Tibial nerve (tissue), 4 donors: ENCODE measurements around the gene S100A10. TPM values are rescaled to one million over a fixed set of nuclear protein-coding genes. Genes with fewer than 3 reads are reported as not detected.

ENCODE experiments used
- DNase-seq, 2 donors: peaks; one replicate each; pipeline ENCODE4 v3.0.0-alpha.2; 2019; ENCODE audit warnings: low spot score in 2 of 2
- H3K27ac ChIP-seq, 4 donors: fragments of 200-600 bp; sonication (generic) in 3 of 4; one replicate each; pipeline ENCODE4 v1.5.1; 2017 to 2019; ENCODE audit warnings: mild to moderate bottlenecking in 1 of 4
- H3K27me3 ChIP-seq, 2 donors: fragments of 200-600 bp; sonication (generic) in 1 of 2; one replicate each; pipeline versions ENCODE4 v1.5.1 to v1.6.0; 2017 to 2019
- H3K36me3 ChIP-seq, 3 donors: fragments of 200-600 bp; sonication (generic); one replicate each; pipeline ENCODE4 v1.5.1; 2018 to 2019
- H3K4me1 ChIP-seq, 4 donors: fragments of 200-600 bp; sonication (generic) in 3 of 4; one replicate each; pipeline ENCODE4 v1.5.1; 2017 to 2019
- H3K4me3 ChIP-seq, 4 donors: fragments of 200-600 bp; sonication (generic) in 3 of 4; one replicate each; pipeline ENCODE4 v1.5.1; 2017 to 2019; ENCODE audit warnings: mild to moderate bottlenecking in 1 of 4, moderate library complexity in 1 of 4
- H3K9me3 ChIP-seq, 4 donors: fragments of 200-600 bp; sonication (generic) in 3 of 4; one replicate each; pipeline ENCODE4 v1.5.1; 2017 to 2019
- CTCF ChIP-seq, 5 experiments: fragments of 200-600 bp in 3 of 5; fragments of 450-650 bp in 2 of 5; sonication (generic) in 3 of 5; IDR thresholded peaks; one replicate each; pipeline ENCODE4 v1.5.1; 2016 to 2019; ENCODE audit warnings: antibody characterized with exemption in 5 of 5, mild to moderate bottlenecking in 3 of 5, moderate library complexity in 2 of 5
- EP300 ChIP-seq, 2 donors: sonication (generic); formaldehyde crosslinking; IDR thresholded peaks; one replicate each; pipeline ENCODE4 v1.6.1; 2017; ENCODE audit warnings: antibody characterized with exemption in 2 of 2, mild to moderate bottlenecking in 1 of 2
- POLR2A ChIP-seq, 2 donors: fragments of 450-650 bp; IDR thresholded peaks; one replicate each; pipeline ENCODE4 v1.6.1; 2017; ENCODE audit warnings: antibody characterized with exemption in 2 of 2, mild to moderate bottlenecking in 2 of 2, moderate library complexity in 2 of 2
- WGBS, 2 donors: methylation state at CpG; one replicate each; pipeline ENCODE4 v1.1.5; 2018; 5-methylcytosine and 5-hydroxymethylcytosine counted together
- total RNA-seq, 4 donors: library from RNA; depleted of rRNA; stranded (reverse); fragments of >200 nt; gene quantifications; one replicate each; pipeline ENCODE4 v1.1.0, GENCODE V29; 2016

S100A10 gene
- total RNA-seq, 4 donors from 2014 or later = 108 to 230 (median 192) TPM

GRCh38 chr1:151988405-151988923, 5.2 kb downstream of the S100A10 start:
- Histone ChIP-seq H3K4me3 (peak overlapping the region in 1 of 4 donors; percentile 98), H3K36me3 (peaks cover 0 to 25% (median 9%) of the 10 kb centered on the region in 3 donors), H3K27me3 (no peaks in the 10 kb centered on the region), H3K27ac (peak overlapping the region; percentile 29 to 99 (median 86)), H3K9me3 (no peaks in the 10 kb centered on the region), H3K4me1 (peaks cover 0 to 89% (median 74%) of the 10 kb centered on the region in 4 donors)
- WGBS, 2 donors = 30 to 31% methylated on average over 2 of the region's 2 CpGs
- no peak for DNase-seq
- TF ChIP-seq EP300 (IDR thresholded peaks at IDR 0.05) (no peak), POLR2A (IDR thresholded peaks at IDR 0.05) (no peak), CTCF (IDR thresholded peaks at IDR 0.05) (no peak)

GRCh38 chr1:151986501-151987190, 7.0 kb downstream of the S100A10 start:
- H3K4me1 ChIP-seq = peaks cover 0 to 100% (median 82%) of the 10 kb centered on the region in 4 donors
- DNase-seq = no peak
- H3K27ac ChIP-seq = peak overlapping the region in 2 of 4 donors; percentile 98 to 99
- H3K36me3 ChIP-seq = peaks cover 0 to 33% (median 9%) of the 10 kb centered on the region in 3 donors
- H3K9me3 ChIP-seq = no peaks in the 10 kb centered on the region
- H3K4me3 ChIP-seq = no peak overlapping the region
- TF ChIP-seq POLR2A (IDR thresholded peaks at IDR 0.05) (no peak), EP300 (IDR thresholded peaks at IDR 0.05) (no peak), CTCF (IDR thresholded peaks at IDR 0.05) (no peak)
- 71 to 75% methylated on average over 8 of the region's 8 CpGs for WGBS, 2 donors
- no peaks in the 10 kb centered on the region for H3K27me3 ChIP-seq

- Histone ChIP-seq H3K4me1 (peaks cover 0 to 100% (median 82%) of the 10 kb centered on the region in 4 donors), H3K9me3 (no peaks in the 10 kb centered on the region), H3K27me3 (no peaks in the 10 kb centered on the region), H3K36me3 (peaks cover 0 to 39% (median 9%) of the 10 kb centered on the region in 3 donors), H3K4me3 (no peak overlapping the region), H3K27ac (peak overlapping the region in 3 of 4 donors; percentile 47 to 98 (median 73))
- WGBS, 2 donors = 93 to 98% methylated on average over 1 of the region's 1 CpG
- no peak for TF ChIP-seq CTCF (IDR thresholded peaks at IDR 0.05)
- no peak for TF ChIP-seq POLR2A (IDR thresholded peaks at IDR 0.05)
- TF ChIP-seq EP300 (IDR thresholded peaks at IDR 0.05) = no peak
- no peak for DNase-seq
Observed at GRCh38 chr1:151985768-151986167, 7.9 kb downstream of the S100A10 start.

- Histone ChIP-seq H3K4me3 (no peak overlapping the region), H3K27ac (peak overlapping the region in 3 of 4 donors; percentile 47 to 98 (median 73)), H3K27me3 (no peaks in the 10 kb centered on the region), H3K4me1 (peaks cover 0 to 100% (median 82%) of the 10 kb centered on the region in 4 donors), H3K36me3 (peaks cover 0 to 41% (median 9%) of the 10 kb centered on the region in 3 donors), H3K9me3 (no peaks in the 10 kb centered on the region)
- no peak for DNase-seq
- WGBS, 2 donors = 77 to 80% methylated on average over 2 of the region's 2 CpGs
- TF ChIP-seq EP300 (IDR thresholded peaks at IDR 0.05) (no peak), CTCF (IDR thresholded peaks at IDR 0.05) (no peak), POLR2A (IDR thresholded peaks at IDR 0.05) (no peak)
Observed at GRCh38 chr1:151985270-151985669, 8.4 kb downstream of the S100A10 start.

- Histone ChIP-seq H3K27me3 (no peaks in the 10 kb centered on the region), H3K4me1 (peaks cover 0 to 100% (median 76%) of the 10 kb centered on the region in 4 donors), H3K9me3 (no peaks in the 10 kb centered on the region), H3K36me3 (peaks cover 0 to 41% (median 9%) of the 10 kb centered on the region in 3 donors), H3K4me3 (no peak overlapping the region), H3K27ac (peak overlapping the region; percentile 46 to 98 (median 60))
- TF ChIP-seq EP300 (IDR thresholded peaks at IDR 0.05) (peak in 1 of 2 donors; percentile 7), CTCF (IDR thresholded peaks at IDR 0.05) (no peak)
- no peak for DNase-seq
- WGBS, 2 donors = 14 to 33% methylated on average over 1 of the region's 1 CpG
Observed at GRCh38 chr1:151984313-151984956, 9.2 kb downstream of the S100A10 start.
